Parathyroid adenoma (tissue), 2 donors: Measurements from ENCODE around the gene XKR7.
A peak's percentile ranks its signal among the peaks of the same experiment; 100 is the strongest.

Source experiments
- H2AFZ ChIP-seq: fragments of 300-600 bp; sonication (generic); one replicate; pipeline ENCODE4 v1.7.0; 2017; ENCODE audit warnings: antibody characterized with exemption, mild to moderate bottlenecking
- H3K27ac ChIP-seq: fragments of 300-600 bp; sonication (generic); one replicate; pipeline ENCODE4 v1.7.0; 2017
- H3K27me3 ChIP-seq: fragments of 300-600 bp; sonication (generic); one replicate; pipeline ENCODE4 v1.7.0; 2017; ENCODE audit warnings: low read length; ENCODE audit not compliant: control insufficient read depth, insufficient read depth
- H3K36me3 ChIP-seq: fragments of 300-600 bp; sonication (generic); one replicate; pipeline ENCODE4 v1.7.0; 2017; ENCODE audit warnings: low read length; ENCODE audit not compliant: control insufficient read depth, insufficient read depth
- H3K4me1 ChIP-seq: fragments of 300-600 bp; sonication (generic); one replicate; pipeline ENCODE4 v1.7.0; 2017; ENCODE audit warnings: control low read depth
- H3K4me2 ChIP-seq: fragments of 300-600 bp; sonication (generic); one replicate; pipeline ENCODE4 v1.7.0; 2017; ENCODE audit warnings: low read length
- H3K4me3 ChIP-seq: fragments of 300-600 bp; sonication (generic); one replicate; pipeline ENCODE4 v1.7.0; 2017; ENCODE audit warnings: low read depth, low read length
- H3K79me2 ChIP-seq: fragments of 300-600 bp; sonication (generic); one replicate; pipeline ENCODE4 v1.7.0; 2017; ENCODE audit warnings: control low read depth
- H3K9ac ChIP-seq: fragments of 300-600 bp; sonication (generic); one replicate; pipeline ENCODE4 v1.7.0; 2017; ENCODE audit warnings: mild to moderate bottlenecking
- H3K9me3 ChIP-seq: fragments of 300-600 bp; sonication (generic); one replicate; pipeline ENCODE4 v1.7.0; 2017; ENCODE audit warnings: low read length; ENCODE audit not compliant: control insufficient read depth
- TF ChIP-seq, protein P1 (sequence below): fragments of 300-600 bp; sonication (generic); IDR thresholded peaks from one replicate; pipeline ENCODE4 v1.7.0; 2017; ENCODE audit warnings: antibody characterized with exemption, mild to moderate bottlenecking
- donor health status: primary hyperparathyroidism.

Gene XKR7

DNA sequence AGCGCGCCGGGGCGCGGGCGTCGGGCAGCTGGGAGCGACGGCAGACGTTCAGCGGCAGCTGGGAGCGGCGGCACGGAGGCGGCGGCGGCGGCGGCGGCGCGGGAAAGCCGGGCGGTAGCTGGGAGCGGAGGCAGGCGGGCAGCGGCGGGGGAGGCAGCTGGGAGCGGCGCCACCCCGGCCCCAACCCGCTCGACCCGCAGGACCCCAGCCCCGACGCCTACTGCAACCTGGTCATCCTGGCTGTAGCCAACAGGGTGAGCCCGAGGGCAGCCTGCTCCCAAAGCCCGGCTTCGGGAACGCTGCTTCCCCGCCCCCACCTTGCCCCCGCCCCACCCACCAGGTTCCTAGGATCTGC, 51.2 kb downstream of the XKR7 start:
- H3K27me3 ChIP-seq = no peaks in the 10 kb centered on the region
- peak overlapping the region; percentile 10 for H2AFZ ChIP-seq
- H3K4me1 ChIP-seq = peaks cover 7% of the 10 kb centered on the region
- TF ChIP-seq, protein P1, sequence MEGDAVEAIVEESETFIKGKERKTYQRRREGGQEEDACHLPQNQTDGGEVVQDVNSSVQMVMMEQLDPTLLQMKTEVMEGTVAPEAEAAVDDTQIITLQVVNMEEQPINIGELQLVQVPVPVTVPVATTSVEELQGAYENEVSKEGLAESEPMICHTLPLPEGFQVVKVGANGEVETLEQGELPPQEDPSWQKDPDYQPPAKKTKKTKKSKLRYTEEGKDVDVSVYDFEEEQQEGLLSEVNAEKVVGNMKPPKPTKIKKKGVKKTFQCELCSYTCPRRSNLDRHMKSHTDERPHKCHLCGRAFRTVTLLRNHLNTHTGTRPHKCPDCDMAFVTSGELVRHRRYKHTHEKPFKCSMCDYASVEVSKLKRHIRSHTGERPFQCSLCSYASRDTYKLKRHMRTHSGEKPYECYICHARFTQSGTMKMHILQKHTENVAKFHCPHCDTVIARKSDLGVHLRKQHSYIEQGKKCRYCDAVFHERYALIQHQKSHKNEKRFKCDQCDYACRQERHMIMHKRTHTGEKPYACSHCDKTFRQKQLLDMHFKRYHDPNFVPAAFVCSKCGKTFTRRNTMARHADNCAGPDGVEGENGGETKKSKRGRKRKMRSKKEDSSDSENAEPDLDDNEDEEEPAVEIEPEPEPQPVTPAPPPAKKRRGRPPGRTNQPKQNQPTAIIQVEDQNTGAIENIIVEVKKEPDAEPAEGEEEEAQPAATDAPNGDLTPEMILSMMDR = no peak
- no peaks in the 10 kb centered on the region for H3K36me3 ChIP-seq
- no peak overlapping the region for H3K9ac ChIP-seq
- H3K9me3 ChIP-seq = no peaks in the 10 kb centered on the region
- H3K79me2 ChIP-seq = no peaks in the 10 kb centered on the region
- H3K4me2 ChIP-seq = no peak overlapping the region
- H3K4me3 ChIP-seq = no peak overlapping the region
- H3K27ac ChIP-seq = no peak overlapping the region

DNA sequence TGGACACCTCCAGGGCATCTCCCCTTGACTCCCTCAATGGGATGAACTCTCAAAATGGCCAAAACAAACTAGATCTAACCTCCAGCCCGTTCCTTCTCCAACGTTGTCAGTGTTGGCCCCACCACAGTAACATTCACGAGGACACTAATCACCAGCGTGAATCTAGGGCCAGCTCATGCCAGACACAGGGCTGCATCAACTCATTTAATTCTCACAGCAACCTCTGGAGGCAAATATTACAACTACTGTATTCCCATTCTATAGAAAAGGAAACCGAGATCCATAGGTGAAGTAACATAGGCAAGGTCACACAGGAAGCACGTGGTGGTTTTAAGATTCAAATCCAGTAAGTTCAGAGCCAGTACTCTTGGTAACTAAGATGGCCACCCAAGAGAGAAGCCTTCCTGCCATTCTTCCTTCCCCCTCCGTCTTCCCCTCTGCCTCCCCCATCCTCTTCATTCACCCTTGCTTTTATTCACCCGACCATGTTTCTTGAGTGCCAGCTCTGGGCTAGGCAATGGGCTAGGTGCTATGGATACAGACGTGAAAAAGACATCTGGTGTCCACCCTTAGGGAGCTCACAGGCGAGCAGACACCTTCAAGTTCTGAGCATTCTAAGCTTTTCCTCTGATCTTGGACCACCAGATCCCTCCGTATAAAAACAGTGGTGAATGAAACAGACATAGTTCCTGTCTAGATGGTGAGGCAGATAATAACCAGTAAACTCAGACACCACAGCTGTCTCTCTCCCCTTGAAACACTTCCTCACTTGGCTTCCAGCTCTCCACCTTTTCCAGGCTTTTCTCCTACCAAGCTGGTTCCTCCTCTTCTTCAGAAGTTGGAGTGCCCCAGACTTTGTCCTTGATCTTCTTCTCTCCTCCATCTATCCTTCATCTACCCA, 51.9 kb downstream of the XKR7 start:
- no peak overlapping the region for H3K4me3 ChIP-seq
- peak overlapping the region; percentile 51 for H3K4me2 ChIP-seq
- H3K9me3 ChIP-seq = no peaks in the 10 kb centered on the region
- no peaks in the 10 kb centered on the region for H3K27me3 ChIP-seq
- no peaks in the 10 kb centered on the region for H3K79me2 ChIP-seq
- no peaks in the 10 kb centered on the region for H3K36me3 ChIP-seq
- peak overlapping the region; percentile 10 for H2AFZ ChIP-seq
- no peak overlapping the region for H3K9ac ChIP-seq
- peaks cover 7% of the 10 kb centered on the region for H3K4me1 ChIP-seq
- H3K27ac ChIP-seq = no peak overlapping the region
- TF ChIP-seq, protein P1 = no peak

DNA sequence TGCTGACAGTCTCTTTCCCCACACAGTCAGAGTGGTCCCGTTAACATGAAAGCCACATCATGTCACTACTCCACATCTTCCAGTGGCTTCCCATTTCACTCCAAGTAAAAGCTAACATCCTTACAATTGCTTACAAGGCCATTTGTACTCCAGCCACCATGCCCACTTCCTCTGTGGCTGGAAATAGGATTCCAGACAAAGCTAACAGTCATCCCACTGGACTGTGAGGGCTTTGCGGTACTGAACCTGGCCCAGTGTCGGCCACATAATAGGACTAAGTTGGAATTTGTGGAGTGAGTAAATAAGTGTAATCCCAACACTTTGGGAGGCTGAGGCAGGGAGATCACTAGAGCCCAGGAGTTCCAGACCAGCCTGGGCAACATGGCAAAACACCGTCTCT, 53.1 kb downstream of the XKR7 start:
- H3K4me1 ChIP-seq = peaks cover 7% of the 10 kb centered on the region
- TF ChIP-seq, protein P1 = no peak
- H3K9ac ChIP-seq = no peak overlapping the region
- no peak overlapping the region for H3K4me2 ChIP-seq
- no peaks in the 10 kb centered on the region for H3K36me3 ChIP-seq
- H3K79me2 ChIP-seq = no peaks in the 10 kb centered on the region
- H2AFZ ChIP-seq = no peak overlapping the region
- no peaks in the 10 kb centered on the region for H3K9me3 ChIP-seq
- H3K27ac ChIP-seq = no peak overlapping the region
- no peaks in the 10 kb centered on the region for H3K27me3 ChIP-seq
- no peak overlapping the region for H3K4me3 ChIP-seq

DNA sequence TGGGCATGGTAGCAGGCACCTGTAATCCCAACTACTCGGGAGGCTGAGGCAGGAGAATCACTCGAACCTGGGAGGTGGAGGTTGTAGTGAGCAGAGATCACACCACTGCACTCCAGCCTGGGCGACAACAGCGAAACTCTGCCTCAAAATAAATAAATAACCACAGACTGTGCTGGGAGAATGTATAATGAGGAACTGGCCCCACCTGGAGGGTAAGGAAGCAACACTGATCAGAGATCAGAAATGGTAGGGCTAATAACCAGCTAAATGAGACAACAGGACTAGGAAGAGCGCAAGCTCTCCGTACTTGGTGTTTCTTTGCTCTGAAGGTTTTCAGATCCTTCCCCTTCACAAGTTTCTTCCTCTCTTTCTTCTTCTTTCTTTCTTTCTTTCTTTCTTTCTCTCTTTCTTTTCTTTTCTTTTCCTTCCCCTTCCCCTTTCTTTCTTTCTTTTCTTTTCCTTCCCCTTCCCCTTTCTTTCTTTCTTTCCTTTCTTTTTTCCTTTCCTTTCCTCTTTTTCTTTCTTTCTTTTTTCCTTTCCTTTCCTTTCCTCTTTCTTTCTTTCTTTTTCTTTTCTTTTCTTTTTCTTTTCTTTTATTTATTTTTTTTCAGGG, 56.8 kb downstream of the XKR7 start:
- no peak overlapping the region for H3K4me3 ChIP-seq
- no peaks in the 10 kb centered on the region for H3K27me3 ChIP-seq

More for the DNA sequence above, 56.8 kb downstream of the XKR7 start:
- Histone ChIP-seq H3K36me3 (no peaks in the 10 kb centered on the region), H3K9ac (no peak overlapping the region), H3K9me3 (no peaks in the 10 kb centered on the region), H2AFZ (no peak overlapping the region), H3K79me2 (no peaks in the 10 kb centered on the region), H3K4me2 (no peak overlapping the region), H3K4me1 (peaks cover 3% of the 10 kb centered on the region), H3K27ac (no peak overlapping the region)
- TF ChIP-seq, protein P1 = no peak
